AML-193 (cell line): ENCODE data around the gene DQX1.

ENCODE experiments used
- DNase-seq, 2 experiments: peaks; one replicate each; lab custom pipeline; 2025; lab: John Stamatoyannopoulos, UW

The DQX1 gene

GRCh38 chr2:74507926-74508520 is 18.0 kb downstream of the DQX1 start:
- DNase-seq = no peak

- DNase-seq = peak; percentile 90 to 91
Measured at GRCh38 chr2:74507145-74507925, 18.7 kb downstream of the DQX1 start, which contains the start of gene PCGF1. PCGF1 (minus strand) TSS chr2:74507695; CDS start chr2:74507668, 27 bp downstream.

- DNase-seq = no peak
Measured at GRCh38 chr2:74505448-74506246, 20.4 kb downstream of the DQX1 start.

- DNase-seq = no peak
Measured at GRCh38 chr2:74504591-74504990, 21.4 kb downstream of the DQX1 start.

- DNase-seq = no peak
Measured at GRCh38 chr2:74503506-74504475, 22.2 kb downstream of the DQX1 start.

- peak in 1 of 2 experiments; percentile 17 for DNase-seq
Measured at GRCh38 chr2:74502720-74503505, 23.1 kb downstream of the DQX1 start.

- no peak for DNase-seq
Measured at GRCh38 chr2:74502147-74502719, 23.8 kb downstream of the DQX1 start.

- no peak for DNase-seq
Measured at GRCh38 chr2:74501335-74502071, 24.5 kb downstream of the DQX1 start.

GRCh38 chr2:74500578-74500946 is 25.5 kb downstream of the DQX1 start:
- DNase-seq = no peak

GRCh38 chr2:74499940-74500577 is 26.0 kb downstream of the DQX1 start:
- no peak for DNase-seq

GRCh38 chr2:74499267-74499939 is 26.6 kb downstream of the DQX1 start, which contains the start of gene LBX2:
LBX2 (minus strand) TSS chr2:74499603; CDS start chr2:74499537, 66 bp downstream.
- DNase-seq = no peak

- DNase-seq = no peak
Measured at GRCh38 chr2:74498500-74499266, 27.3 kb downstream of the DQX1 start.

- no peak for DNase-seq
Measured at GRCh38 chr2:74497777-74498499, 28.1 kb downstream of the DQX1 start.

GRCh38 chr2:74496997-74497776 is 28.8 kb downstream of the DQX1 start:
- DNase-seq = no peak

GRCh38 chr2:74495440-74495839 is 30.6 kb downstream of the DQX1 start:
- DNase-seq = no peak

- DNase-seq = no peak
Measured at GRCh38 chr2:74493546-74493945, 32.5 kb downstream of the DQX1 start.
